ENCODE data around the gene GABRG3. TPM values are rescaled to one million over a fixed set of nuclear protein-coding genes. Genes with fewer than 3 reads are reported as not detected.
A peak's percentile ranks its signal among the peaks of the same experiment; 100 is the strongest.

The GABRG3 gene
- total and polyA plus RNA-seq, 11 donors, result not detected

- H3K9me3 ChIP-seq, result peaks cover 0 to 17% (median 0%) of the 10 kb centered on the region in 12 donors
- H3K4me1 ChIP-seq, result no peaks in the 10 kb centered on the region
- 29 to 35% (median 30%) methylated on average over 10 of the region's 10 CpGs for WGBS, 4 donors
- ATAC-seq (peak in 1 of 4 donors; percentile 71), DNase-seq (no peak)
- no peak overlapping the region for H3K27ac ChIP-seq
- no peak overlapping the region for H3K4me3 ChIP-seq
- intact Hi-C loops (cut with DNase I), result loop anchor here in 4 of 10 donors (5.0 to 10.0 kb wide), 3 partner anchors 122 to 130 kb away; no protein-coding TSS in a partner anchor
- peaks cover 0 to 3% (median 0%) of the 10 kb centered on the region in 9 donors for H3K27me3 ChIP-seq
- TF ChIP-seq CTCF (IDR thresholded peaks at IDR 0.05) (peak in 10 of 12 donors; percentile 12 to 80 (median 48)), POLR2A (IDR thresholded peaks at IDR 0.05) (no peak)
- H3K36me3 ChIP-seq, result no peaks in the 10 kb centered on the region
Observed at GRCh38 chr15:27017168-27017809, 46.3 kb downstream of the GABRG3 start.

- H3K4me3 ChIP-seq, result no peak overlapping the region
- DNase-seq, result no peak
- WGBS, 4 donors, result 70 to 84% (median 79%) methylated on average over 6 of the region's 6 CpGs
- no peaks in the 10 kb centered on the region for H3K4me1 ChIP-seq
- H3K36me3 ChIP-seq, result no peaks in the 10 kb centered on the region
- peaks cover 0 to 17% (median 0%) of the 10 kb centered on the region in 12 donors for H3K9me3 ChIP-seq
- intact Hi-C loops (cut with DNase I), result loop anchor here in 5 of 10 donors (5.0 to 10.0 kb wide), 3 partner anchors 125 to 132 kb away; no protein-coding TSS in a partner anchor
- no peak for ATAC-seq
- TF ChIP-seq CTCF (IDR thresholded peaks at IDR 0.05) (no peak), POLR2A (IDR thresholded peaks at IDR 0.05) (no peak)
- no peak overlapping the region for H3K27ac ChIP-seq
- peaks cover 0 to 3% (median 0%) of the 10 kb centered on the region in 9 donors for H3K27me3 ChIP-seq
Observed at GRCh38 chr15:27019687-27020086, 48.7 kb downstream of the GABRG3 start.

GRCh38 chr15:27025481-27025966 lies 54.5 kb downstream of the GABRG3 start:
- intact Hi-C loops (cut with DNase I), result loop anchor here in 1 of 10 donors (10.0 kb wide), 1 partner anchor 131 kb away; no protein-coding TSS in a partner anchor

More at GRCh38 chr15:27025481-27025966, 54.5 kb downstream of the GABRG3 start:
- no peak for DNase-seq
- no peak overlapping the region for H3K4me3 ChIP-seq
- peaks cover 0 to 6% (median 0%) of the 10 kb centered on the region in 9 donors for H3K27me3 ChIP-seq
- no peaks in the 10 kb centered on the region for H3K9me3 ChIP-seq
- no peaks in the 10 kb centered on the region for H3K36me3 ChIP-seq
- TF ChIP-seq POLR2A (IDR thresholded peaks at IDR 0.05) (no peak), CTCF (IDR thresholded peaks at IDR 0.05) (no peak)
- H3K27ac ChIP-seq, result no peak overlapping the region
- WGBS, 4 donors, result 42 to 53% (median 48%) methylated on average over 9 of the region's 9 CpGs
- no peak for ATAC-seq
- H3K4me1 ChIP-seq, result no peaks in the 10 kb centered on the region

All from heart left ventricle (tissue), 16 donors.